WERI-Rb-1 (cell line): ENCODE results near the gene ARL15.
"Not testable (repeated sequence)": the region's sequence is repeated elsewhere in the genome, so short reads cannot be mapped to it uniquely, and the experiment has no call there.

Experiments
- DNase-seq: peaks from one replicate; pipeline ENCODE4 v3.0.0-alpha.2; 2020
- H3K27ac ChIP-seq: fragments of 250-450 bp; sonication (Bioruptor Pico); 2 replicates; pipeline ENCODE4 v1.5.1; 2020; ENCODE audit warnings: mild to moderate bottlenecking, moderate library complexity
- H3K27me3 ChIP-seq: fragments of 250-450 bp; sonication (Bioruptor Pico); 2 replicates; pipeline ENCODE4 v1.5.1; 2021; ENCODE audit warnings: mild to moderate bottlenecking, low read depth, moderate library complexity; ENCODE audit not compliant: insufficient read depth, severe bottlenecking
- H3K36me3 ChIP-seq: fragments of 250-450 bp; sonication (Bioruptor Pico); 2 replicates; pipeline ENCODE4 v1.5.1; 2020; ENCODE audit warnings: mild to moderate bottlenecking, moderate library complexity
- H3K4me3 ChIP-seq: 2 replicates; pipeline ENCODE4 v1.5.1; 2011; ENCODE audit warnings: low read depth, mild to moderate bottlenecking, control low read depth, low read length
- H3K9me3 ChIP-seq: fragments of 250-450 bp; sonication (Bioruptor Pico); 2 replicates; pipeline ENCODE4 v1.5.1; 2021; ENCODE audit warnings: mild to moderate bottlenecking, moderate library complexity; ENCODE audit not compliant: severe bottlenecking
- CTCF ChIP-seq: IDR thresholded peaks from 2 replicates; pipeline ENCODE4 v1.5.1; 2011; ENCODE audit warnings: low read depth, mild to moderate bottlenecking, control low read depth, inconsistent platforms, low read length

Gene ARL15

GRCh38 chr5:54062958-54063357 lies 247.4 kb downstream of the ARL15 start:
- no peaks in the 10 kb centered on the region for H3K27me3 ChIP-seq
- H3K36me3 ChIP-seq, result no peaks in the 10 kb centered on the region
- H3K4me3 ChIP-seq, result no peak overlapping the region
- TF ChIP-seq CTCF, result no peak
- H3K9me3 ChIP-seq, result no peaks in the 10 kb centered on the region
- no peak for DNase-seq
- no peak overlapping the region for H3K27ac ChIP-seq

- not testable (repeated sequence) for DNase-seq, H3K36me3 ChIP-seq, H3K4me3 ChIP-seq, H3K9me3 ChIP-seq, H3K27me3 ChIP-seq, H3K27ac ChIP-seq
Measured at GRCh38 chr5:54060919-54061318, 249.5 kb downstream of the ARL15 start.

- TF ChIP-seq CTCF, result no peak
- H3K9me3 ChIP-seq, result no peaks in the 10 kb centered on the region
- H3K4me3 ChIP-seq, result no peak overlapping the region
- H3K27me3 ChIP-seq, result no peaks in the 10 kb centered on the region
- H3K27ac ChIP-seq, result no peak overlapping the region
- no peak for DNase-seq
- H3K36me3 ChIP-seq, result no peaks in the 10 kb centered on the region
Measured at GRCh38 chr5:54049963-54050362, 260.4 kb downstream of the ARL15 start.

- Histone ChIP-seq H3K9me3 (no peaks in the 10 kb centered on the region), H3K36me3 (no peaks in the 10 kb centered on the region), H3K4me3 (no peak overlapping the region), H3K27me3 (no peaks in the 10 kb centered on the region), H3K27ac (no peak overlapping the region)
- TF ChIP-seq CTCF, result no peak
- DNase-seq, result no peak
Measured at GRCh38 chr5:54049144-54049543, 261.2 kb downstream of the ARL15 start.

GRCh38 chr5:54045077-54045792 lies 265.1 kb downstream of the ARL15 start:
- H3K36me3 ChIP-seq, result no peaks in the 10 kb centered on the region
- no peaks in the 10 kb centered on the region for H3K27me3 ChIP-seq
- H3K27ac ChIP-seq, result no peak overlapping the region
- H3K9me3 ChIP-seq, result no peaks in the 10 kb centered on the region
- no peak for DNase-seq
- H3K4me3 ChIP-seq, result no peak overlapping the region
- no peak for TF ChIP-seq CTCF

- not testable (repeated sequence) for H3K9me3 ChIP-seq, H3K27ac ChIP-seq, H3K4me3 ChIP-seq, H3K36me3 ChIP-seq, DNase-seq, H3K27me3 ChIP-seq
Measured at GRCh38 chr5:54044276-54044675, 266.1 kb downstream of the ARL15 start.

- no peak overlapping the region for H3K27ac ChIP-seq
- no peaks in the 10 kb centered on the region for H3K27me3 ChIP-seq
Measured at GRCh38 chr5:54040804-54041203, 269.6 kb downstream of the ARL15 start.

More at GRCh38 chr5:54040804-54041203, 269.6 kb downstream of the ARL15 start:
- DNase-seq, result no peak
- no peak overlapping the region for H3K4me3 ChIP-seq
- no peak for TF ChIP-seq CTCF
- H3K36me3 ChIP-seq, result no peaks in the 10 kb centered on the region
- no peaks in the 10 kb centered on the region for H3K9me3 ChIP-seq
